ENCODE data around the gene CYP3A4.
"Not testable (repeated sequence)": the region's sequence is repeated elsewhere in the genome, so short reads cannot be mapped to it uniquely, and the experiment has no call there.

The CYP3A4 gene

DNA sequence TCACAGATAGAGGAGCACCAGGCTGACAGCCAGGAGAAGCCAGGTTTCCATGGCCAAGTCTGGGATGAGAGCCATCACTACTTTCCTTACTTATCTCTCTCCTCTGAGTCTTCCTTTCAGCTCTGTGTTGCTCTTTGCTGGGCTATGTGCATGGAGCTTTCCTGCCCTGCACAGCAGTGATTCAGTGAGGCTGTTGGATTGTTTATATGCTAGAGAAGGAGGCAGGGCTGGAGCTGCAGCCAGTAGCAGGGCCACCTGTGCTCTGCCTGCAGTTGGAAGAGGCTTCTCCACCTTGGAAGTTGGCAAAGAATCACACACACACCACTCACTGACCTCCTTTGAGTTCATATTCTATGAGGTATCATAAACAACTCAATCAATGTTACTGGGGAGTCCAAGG is at the start of gene CYP3A4:
Gene CYP3A4, minus strand, starts transcription at position 178 of the 400 bp plus-strand sequence. Its CDS starts 103 bp downstream, at position 75.
- DNase-seq = no peak

DNA sequence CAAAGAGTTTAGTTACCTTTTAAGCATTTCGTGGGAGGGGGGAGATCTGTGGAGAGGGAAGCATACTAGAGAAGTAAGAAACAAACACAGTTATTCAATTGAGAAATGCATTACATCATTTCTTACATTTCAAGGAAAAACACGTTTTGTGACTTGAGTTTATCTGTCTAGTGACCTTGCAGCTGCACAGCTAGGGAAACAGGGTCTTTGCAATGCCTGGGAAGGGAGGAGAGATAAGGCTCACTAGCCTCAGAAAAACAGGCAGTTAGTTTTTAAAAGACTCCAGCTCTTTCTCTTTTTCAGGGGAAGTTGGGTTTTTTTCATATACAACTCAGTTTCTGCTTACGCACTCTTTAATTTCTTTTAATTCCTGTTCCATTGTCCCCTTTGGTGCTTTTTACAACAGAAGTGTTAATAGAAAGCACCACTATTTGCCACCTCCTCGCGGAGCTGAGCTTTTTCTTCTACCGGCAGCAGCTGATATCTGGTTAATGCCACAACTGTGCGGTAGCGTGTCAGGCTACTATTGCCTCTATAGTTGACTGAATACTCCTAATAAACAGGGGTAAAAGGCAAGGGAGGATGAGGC is 49.4 kb upstream of the CYP3A4 start:
- no peak for DNase-seq

DNA sequence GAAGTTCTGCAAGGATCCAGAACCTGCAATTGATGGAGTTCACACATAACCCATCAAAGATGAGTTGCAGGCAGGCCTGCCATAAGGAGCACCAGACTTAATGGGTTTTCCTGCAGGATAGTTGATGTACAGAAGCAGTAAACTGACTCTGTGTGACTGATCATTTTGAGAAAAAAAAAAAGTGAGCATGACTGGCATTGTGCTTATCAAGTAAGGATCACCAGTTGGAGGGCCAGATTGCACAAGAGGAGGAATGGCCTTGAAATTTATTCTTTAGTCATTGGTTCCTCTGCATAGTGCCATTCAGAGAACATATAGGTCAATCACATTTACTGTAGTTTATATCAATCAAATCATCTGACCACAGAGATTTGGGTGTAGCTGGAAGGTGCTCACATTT is 47.6 kb upstream of the CYP3A4 start:
- DNase-seq = no peak

DNA sequence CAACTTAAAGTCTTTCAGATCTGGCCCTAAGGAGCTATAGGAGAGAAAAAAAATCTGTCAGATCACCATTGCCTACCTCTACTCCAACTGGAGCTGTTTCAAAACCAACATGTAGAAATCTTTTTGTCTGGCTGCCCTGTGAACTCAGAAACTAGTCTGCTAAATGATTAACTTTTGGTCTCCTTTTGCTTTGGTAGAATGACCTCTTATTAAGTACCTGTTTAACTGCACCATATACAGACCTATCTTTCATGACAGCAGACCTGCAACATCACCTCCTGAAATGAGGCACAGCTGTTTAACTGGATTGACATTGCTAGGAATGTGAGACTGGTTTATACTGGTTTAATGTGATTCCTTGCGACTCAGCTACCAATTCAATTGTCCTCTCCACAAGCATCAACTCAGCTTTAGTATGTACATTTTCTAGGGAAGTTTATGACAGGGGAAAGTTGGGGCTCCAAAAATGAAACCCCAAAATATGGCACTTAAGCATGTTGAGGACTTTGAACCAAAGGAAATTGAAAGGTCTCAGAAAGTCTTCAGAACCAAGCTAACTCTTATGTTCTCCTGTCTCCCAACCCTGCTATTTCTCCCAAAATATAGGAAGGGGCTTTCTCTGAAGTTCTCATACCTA is 45.7 kb upstream of the CYP3A4 start:
- no peak for DNase-seq

DNA sequence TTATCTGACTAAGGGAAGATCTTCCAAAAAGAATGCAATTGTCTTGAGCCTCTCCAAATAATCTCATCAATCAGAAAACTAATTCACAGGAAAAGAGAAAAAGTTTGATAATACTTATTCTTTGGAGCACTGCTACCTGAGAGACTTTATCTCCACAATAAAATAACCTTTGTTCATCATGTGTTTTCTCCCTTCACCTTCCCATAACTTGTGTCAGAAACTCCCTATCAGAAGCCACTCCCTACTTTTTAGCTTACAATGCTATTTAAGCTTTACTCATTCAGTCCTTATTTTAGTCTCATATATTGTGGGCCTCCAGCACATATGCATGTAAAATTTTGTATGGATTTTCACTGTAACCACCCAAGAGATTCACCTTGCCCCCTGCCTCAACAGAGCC is 44.8 kb upstream of the CYP3A4 start:
- DNase-seq = no peak

DNA sequence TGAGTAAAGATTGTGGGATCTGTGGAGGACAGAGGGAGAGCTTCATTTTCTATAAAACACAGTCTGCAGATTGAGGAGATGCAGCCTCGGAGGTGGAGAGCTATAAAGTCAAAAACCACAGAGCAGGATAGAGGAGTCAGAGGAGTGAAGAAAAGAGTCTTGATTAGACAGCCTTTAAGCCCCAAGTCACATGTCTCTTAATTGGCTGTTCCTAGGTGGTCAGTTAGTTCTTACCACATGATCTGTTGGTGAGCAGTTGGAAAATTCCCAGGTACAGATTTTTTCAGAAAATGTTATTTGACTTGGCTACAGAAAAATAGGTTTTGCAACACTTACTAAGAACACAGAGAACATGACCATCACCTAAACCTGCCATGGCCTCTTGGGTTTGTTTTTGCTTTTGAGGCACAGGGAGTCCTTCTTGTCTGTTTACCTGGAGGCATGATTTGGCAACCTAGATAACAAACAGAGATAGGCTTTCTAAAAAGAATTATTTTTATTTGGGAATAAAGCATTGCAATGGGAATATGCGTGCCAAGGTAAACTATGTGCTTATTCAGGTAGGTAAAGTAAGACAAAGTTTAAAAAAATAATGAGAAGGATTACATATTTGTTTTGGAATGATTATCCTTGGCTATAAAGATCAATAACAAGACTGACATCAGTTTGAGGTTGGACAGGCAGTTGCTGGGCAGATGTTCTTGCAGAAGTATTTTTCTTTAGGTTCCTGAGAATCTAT is 43.2 kb upstream of the CYP3A4 start:
- no peak for DNase-seq

DNA sequence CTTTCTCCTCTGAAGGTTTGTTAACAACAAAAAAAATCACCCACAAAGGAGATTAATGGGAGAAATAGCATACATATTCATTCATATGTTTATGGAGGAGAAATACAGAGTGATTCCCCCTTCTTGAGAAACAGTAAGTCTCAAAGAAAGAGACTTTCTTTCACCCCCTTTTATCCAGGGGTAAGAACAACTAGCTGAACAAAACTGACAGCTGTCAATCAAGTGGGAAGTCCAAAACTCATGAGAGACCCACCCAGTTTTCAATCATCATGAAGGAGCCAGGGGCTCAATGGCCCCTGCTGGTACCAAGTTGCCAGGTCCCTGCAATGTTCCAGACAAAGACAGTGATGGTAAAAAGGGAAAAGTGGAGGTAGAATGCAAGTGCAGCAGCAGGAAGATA is 41.9 kb upstream of the CYP3A4 start:
- DNase-seq = no peak

DNA sequence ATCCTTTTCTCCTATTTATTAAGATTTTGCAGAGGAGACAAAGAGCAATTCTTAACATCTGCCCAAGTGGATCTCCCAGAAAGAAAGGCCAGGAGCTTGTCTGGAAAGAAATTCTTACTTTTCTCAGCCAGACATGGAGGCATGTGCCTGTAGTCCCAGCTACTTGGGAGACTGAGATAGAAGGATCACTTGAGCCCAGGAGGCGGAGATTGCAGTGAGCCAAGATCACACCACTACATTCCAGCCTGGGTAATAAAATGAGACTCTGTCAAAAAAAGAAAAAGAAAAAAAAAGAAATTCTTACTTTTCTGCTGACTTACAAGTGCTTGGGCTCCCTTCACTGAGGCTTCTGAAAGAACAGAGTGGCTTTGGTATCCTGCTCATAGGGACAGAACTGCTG is 41.5 kb upstream of the CYP3A4 start:
- DNase-seq = no peak

DNA sequence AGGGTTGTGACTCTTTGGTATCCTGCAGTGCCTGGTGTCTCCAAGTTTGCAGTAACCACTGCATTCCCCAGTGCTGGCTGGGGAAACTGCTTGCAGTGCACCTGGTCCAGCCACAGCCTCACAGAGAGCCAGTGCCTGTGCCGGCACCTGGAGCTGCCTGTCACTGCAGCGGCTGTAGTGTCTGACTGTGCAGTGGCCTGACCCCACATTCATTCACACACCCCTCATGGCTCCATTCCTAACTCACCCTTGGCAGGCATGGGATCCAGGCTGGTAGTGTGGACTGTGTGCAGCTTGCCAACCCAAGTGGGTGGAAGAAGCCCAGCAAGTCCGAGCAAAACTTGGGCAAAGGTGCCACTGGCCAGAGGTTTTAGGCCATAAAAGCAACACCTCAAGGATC is 40.1 kb upstream of the CYP3A4 start:
- no peak for DNase-seq

DNA sequence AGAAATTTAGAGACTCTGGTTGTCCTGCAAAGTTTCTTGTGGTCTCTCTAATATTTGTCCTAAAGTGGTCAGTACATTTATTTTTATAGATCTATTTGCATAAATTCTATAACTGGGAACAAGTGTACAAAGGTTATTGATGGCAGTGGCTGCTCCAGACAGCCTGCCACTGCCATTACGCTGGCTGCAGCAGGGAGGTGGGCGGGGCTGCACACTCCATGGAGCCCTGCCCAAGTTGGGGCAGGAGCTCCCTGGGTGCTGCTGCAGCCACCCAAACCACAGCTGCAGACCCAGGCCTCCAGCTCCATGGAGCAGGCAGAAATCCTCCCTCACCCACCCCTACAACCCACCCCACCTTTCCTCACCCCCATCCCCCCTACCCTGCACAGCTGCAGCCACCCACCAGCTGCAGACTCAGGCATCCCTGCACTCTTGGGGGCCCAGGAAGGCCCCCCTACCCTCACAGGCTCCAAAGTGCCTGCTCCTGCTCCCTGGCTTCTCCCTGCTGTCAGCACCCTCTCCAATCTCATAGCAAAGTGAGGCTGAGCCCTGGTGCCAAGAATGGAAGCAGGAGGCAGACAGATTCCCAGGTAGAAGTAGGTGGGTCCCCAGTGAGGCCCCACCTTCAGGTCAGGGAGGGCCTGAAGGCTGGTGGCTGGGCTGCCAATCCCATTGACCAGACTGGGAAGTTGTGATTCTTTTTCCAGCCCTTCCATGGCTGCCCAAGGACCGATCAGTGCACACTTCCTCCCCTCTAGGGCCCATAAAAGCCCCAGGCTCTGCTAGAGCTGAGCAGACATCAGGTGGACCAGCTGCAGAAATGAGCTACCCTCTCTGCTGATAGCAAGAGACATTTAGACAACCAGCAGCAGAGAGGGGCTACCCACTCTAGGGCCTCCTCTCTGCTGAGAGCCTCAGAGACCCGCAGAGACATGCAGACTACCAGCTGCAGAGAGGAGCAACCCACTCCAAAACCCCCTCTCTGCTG is 39.0 kb upstream of the CYP3A4 start:
- DNase-seq = no peak

DNA sequence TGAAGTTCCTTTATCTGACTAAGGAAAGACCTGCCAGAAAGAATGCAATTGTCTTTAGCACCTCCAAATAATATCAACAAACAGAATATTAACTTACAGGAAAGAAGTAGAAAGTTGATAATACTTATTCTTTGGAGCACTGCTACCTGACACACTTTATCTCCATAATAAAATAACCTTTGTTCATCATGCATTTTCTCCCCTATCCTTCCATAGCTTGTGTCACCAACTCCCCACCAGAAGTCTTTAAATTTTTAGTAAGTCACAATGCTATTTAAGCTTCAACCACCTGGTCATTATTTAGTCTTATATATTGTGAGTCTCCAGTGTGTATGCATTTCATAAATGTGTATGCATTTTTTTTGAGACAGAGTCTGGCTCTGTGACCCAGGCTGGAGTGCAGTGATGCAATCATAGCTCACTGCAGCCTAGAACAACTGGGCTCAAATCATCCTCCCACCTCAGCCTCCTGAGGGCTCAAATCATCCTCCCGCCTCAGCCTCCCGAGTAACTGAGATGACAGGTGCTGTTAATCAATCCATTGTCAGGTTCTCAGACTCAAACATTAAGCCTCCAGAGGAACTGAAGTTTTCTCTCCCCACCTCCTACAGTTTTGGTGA is 36.5 kb upstream of the CYP3A4 start:
- no peak for DNase-seq

DNA sequence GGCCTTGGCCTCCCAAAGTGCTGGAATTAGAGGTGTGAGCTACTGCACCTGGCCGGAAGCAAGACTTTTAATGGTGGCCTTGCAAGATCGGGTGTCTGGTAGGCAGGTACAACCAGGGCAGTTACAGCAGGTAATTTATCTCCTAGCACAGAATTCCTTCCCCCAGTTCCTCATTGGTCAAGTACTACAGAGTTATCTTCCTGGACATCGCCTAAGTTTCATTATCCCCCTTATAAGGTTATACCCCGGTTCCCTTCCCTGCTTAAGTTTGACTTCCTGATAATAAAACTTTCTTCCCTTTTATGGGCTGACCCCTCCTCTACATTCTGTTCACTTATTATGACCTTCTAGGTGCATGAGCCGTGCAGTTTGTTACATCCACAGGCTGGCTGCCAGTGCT is 24.8 kb upstream of the CYP3A4 start:
- DNase-seq = no peak

DNA sequence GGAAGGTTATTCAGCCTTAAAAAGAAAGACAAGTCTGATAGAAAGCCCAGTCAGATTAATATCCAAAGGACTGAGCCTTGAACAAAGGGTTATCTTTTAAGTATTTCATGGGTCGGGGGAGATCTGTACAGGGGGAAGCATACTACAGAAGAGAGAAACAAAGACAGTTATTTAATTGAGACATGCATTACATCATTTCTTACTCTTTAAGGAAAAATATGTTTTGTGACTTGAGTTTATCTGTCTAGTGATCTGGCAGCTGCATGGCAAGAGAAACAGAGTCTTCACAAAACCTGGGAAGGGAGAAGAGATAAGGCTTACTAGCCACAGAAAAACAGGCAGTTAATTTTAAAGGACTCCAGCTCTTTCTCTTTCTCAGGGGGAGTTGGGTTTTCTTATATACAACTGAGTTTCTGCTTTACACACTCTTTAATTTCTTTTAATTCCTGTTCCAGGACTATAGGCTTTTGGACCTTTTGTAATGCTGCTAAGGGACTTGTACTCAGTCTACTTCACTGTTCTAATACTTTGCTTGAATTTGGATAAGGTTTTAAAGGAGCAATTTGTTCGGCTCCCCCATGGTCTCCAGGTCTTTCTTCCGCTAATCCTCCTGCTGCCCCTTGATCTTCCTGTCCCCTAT is 23.0 kb upstream of the CYP3A4 start:
- DNase-seq = no peak

DNA sequence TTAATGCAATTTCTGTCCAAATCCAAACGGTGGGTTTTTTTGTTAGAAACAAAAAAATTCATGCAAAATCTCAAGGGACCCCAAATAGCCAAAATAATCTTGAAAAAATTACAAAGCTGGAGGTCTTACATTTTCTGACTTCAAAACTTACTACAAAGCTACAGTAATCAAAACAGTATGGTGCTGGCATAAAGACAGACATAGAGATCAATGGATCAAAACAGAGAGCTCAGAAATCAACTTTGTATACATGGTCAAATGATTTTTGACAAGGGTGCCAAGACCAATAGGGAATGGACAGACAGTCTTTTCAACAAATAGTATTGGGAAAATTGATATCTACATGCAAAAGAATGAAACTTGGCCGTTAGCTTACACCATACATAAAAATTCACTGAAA is 21.7 kb upstream of the CYP3A4 start:
- no peak for DNase-seq

DNA sequence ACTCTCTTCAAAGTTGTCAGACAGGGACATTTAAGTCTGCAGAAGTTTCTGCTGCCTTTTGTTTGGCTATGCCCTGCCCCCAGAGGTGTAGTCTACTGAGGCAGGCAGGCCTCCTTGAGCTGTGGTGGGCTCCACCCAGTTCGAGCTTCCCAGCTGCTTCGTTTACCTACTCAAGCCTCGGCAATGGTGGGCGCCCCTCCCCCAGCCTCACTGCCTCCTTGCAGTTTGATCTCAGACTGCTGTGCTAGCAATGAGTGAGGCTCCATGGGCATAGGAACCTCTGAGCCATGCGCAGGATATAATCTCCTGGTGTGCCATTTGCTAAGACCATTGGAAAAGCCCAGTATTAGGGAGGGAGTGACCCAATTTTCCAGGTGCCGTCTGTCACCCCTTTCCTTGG is 19.1 kb upstream of the CYP3A4 start:
- not testable (repeated sequence) for DNase-seq

DNA sequence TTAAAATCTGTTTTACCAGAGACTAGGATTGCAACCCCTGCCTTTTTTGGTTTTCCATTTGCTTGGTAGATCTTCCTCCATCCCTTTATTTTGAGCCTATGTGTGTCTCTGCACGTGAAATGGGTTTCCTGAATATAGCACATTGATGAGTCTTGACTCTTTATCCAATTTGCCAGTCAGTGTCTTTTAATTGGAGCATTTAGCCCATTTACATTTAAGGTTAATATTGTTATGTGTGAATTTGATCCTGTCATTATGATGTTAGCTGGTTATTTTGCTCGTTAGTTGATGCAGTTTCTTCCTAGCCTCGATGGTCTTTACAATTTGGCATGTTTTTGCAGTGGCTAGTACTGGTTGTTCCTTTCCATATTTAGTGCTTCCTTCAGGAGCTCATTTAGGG is 17.4 kb upstream of the CYP3A4 start:
- DNase-seq = not testable (repeated sequence)

DNA sequence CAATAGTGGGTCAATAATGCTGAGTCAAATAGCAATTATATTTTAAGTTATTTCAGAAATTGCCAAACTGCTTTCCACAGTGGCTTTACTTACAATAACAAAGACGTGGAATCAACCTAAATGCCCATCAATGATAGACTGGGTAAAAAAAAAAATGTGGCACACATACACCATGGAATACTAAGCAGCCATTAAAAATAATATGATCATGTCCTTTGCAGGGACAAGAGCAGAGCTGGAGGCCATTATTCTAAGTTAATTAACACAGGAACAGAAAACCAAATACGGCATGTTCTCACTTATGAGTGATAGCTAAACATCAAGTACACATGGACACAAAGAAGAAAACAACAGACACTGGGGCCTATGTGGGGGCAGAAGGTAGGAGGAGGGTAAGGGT is 15.0 kb upstream of the CYP3A4 start:
- no peak for DNase-seq

DNA sequence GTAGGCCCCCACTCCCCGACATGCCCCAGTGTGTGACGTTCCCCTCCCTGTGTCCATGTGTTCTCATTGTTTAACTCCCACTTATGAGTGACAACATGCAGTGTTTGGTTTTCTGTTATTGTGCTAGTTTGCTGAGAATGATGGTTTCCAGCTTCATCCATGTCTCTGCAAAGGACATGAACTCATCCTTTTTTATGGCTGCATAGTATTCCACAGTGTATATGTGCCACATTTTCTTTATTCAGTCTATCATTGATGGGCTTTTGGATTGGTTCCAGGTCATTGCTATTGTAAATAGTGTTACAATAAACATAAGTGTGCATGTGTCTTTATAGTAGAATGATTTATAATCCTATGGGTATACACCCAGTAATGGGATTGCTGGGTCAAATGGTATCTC is 11.9 kb upstream of the CYP3A4 start:
- DNase-seq = not testable (repeated sequence)

DNA sequence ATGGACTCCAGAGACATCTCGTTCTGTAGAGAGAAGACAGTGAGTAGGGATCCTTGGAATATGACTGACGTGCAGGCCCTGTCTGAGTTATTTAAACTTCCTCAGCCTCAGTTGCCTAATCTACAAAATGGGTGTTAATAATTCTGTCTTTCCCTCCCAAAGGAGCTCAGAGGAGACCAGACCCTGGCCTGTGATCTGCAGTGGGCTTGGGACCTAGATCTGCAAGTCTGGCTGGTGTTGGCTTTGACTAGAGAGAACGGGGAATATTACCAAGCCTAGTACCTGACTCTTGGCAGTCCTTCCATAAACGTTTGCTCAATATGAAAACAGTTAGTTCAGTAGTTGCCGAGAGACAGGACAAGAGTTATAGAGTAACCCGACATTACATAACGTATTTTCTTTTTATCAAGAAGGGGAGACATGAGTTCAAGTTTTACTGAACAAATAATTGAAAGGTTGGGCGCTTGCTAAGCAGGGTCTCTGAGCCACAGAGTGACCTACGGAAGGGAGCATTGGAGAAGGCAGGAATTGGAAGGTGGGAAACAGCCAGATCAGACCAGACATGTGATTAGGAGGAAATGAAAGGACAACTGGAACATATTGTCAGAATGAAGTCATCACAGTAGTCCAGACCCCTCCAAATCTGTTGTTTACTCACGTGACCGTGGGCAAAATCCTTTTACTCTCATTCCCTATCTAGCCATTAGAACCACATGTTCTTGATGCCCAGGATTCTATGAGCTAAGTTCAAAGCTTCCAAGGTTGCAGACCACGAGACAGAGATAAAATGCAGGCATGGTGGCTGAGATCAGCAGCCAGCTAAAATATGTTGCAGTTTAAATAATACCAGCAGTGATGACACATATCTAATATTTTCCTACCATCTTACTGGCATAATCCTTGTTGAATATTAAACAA is 10.9 kb upstream of the CYP3A4 start:
- no peak for DNase-seq

DNA sequence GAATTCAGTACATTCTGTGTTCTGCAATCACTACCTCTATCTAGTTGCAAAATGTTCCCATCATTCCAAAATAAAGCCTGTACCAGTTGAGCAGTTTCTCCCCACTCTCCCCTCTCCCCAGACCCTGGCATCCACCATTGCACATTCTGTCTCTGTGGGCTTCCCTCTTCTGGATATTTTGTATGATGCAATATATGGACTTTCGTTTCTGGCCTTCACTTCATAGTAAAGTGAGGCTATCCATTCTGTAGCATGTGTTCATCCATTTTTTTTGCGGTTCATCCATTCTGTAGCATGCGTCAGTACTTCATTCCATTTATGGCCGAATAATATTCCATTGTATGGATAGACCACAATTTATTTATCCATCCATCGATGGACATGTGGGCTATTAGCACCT is 9.5 kb upstream of the CYP3A4 start:
- DNase-seq = no peak

DNA sequence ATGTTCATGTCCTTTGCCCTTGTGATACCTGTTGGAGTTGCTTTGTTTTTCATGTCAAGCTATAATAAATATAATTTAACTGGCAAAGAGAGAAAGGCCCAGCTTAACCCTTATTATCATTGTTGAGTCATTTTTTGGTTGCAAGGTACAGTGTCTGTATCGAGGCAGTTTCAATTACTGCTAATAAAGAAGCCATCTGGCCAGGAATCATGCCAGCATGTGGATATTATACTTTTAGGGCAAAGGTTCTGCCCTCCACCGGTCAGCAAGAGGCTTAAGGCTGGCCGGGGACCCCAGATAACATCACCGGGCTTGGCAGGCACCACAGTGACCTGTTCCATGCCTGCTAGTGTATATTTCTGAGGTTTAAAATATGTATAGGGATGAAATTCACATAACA is 9.0 kb upstream of the CYP3A4 start:
- no peak for DNase-seq
